Caco-2 (cell line): ENCODE measurements around the gene LRRC72. TPM values are rescaled to one million over a fixed set of nuclear protein-coding genes. Genes with fewer than 3 reads are reported as not detected.

Source experiments
- BruUV-seq: library from RNA; stranded (reverse); fragments of 400-500 nt; replicated peaks from 2 replicates; lab custom pipeline; 2021; lab: Mats Ljungman, UMichigan
- CTCF ChIA-PET: fragments of 300-600 bp; sonication (Branson Sonifier 250); formaldehyde crosslinking; loops from one replicate; lab custom pipeline; 2022; ENCODE audit warnings: antibody characterized with exemption; lab: Charles Lee
- POLR2A ChIA-PET: fragments of 300-600 bp; sonication (Branson Sonifier 250); formaldehyde crosslinking; loops from one replicate; lab custom pipeline; 2022; ENCODE audit warnings: antibody characterized with exemption; lab: Charles Lee
- DNase-seq, 2 experiments: peaks; one replicate each; pipeline versions ENCODE4 v3.0.0 to v3.0.0-alpha.2; 2020 to 2022
- H3K27me3 ChIP-seq: replicated peaks from 2 replicates; pipeline ENCODE4 v1.6.0; 2011; ENCODE audit warnings: low read length; ENCODE audit not compliant: control insufficient read depth, insufficient read depth
- H3K36me3 ChIP-seq: 2 replicates; pipeline ENCODE4 v1.5.1; 2011; ENCODE audit warnings: low read length; ENCODE audit not compliant: control insufficient read depth, insufficient read depth
- H3K4me1 ChIP-seq: fragments of 250-450 bp; sonication (Bioruptor Pico); 2 replicates; pipeline ENCODE4 v1.5.1; 2020; ENCODE audit warnings: mild to moderate bottlenecking
- H3K4me3 ChIP-seq: 2 replicates; pipeline ENCODE4 v1.5.1; 2011; ENCODE audit warnings: low read depth, mild to moderate bottlenecking, control low read depth, low read length
- H3K9me3 ChIP-seq: fragments of 250-450 bp; sonication (Bioruptor Pico); 2 replicates; pipeline ENCODE4 v1.5.1; 2020; ENCODE audit warnings: mild to moderate bottlenecking, moderate library complexity
- H3K27ac Mint-ChIP-seq: one replicate; pipeline ENCODE4 v1.8.0; 2022; ENCODE audit warnings: mixed read lengths; ENCODE audit not compliant: unreplicated experiment
- H3K27me3 Mint-ChIP-seq: one replicate; pipeline ENCODE4 v1.8.0; 2022; ENCODE audit warnings: mixed read lengths; ENCODE audit not compliant: insufficient read depth, unreplicated experiment
- H3K36me3 Mint-ChIP-seq: one replicate; pipeline ENCODE4 v1.8.0; 2022; ENCODE audit warnings: mild to moderate bottlenecking, mixed read lengths; ENCODE audit not compliant: insufficient read depth, unreplicated experiment
- H3K4me1 Mint-ChIP-seq: one replicate; pipeline ENCODE4 v1.8.0; 2022; ENCODE audit warnings: low read depth, mixed read lengths; ENCODE audit not compliant: unreplicated experiment
- H3K4me3 Mint-ChIP-seq: one replicate; pipeline ENCODE4 v1.8.0; 2022; ENCODE audit warnings: mild to moderate bottlenecking, moderate library complexity, mixed read lengths; ENCODE audit not compliant: unreplicated experiment
- H3K9me3 Mint-ChIP-seq: one replicate; pipeline ENCODE4 v1.8.0; 2022; ENCODE audit warnings: mixed read lengths; ENCODE audit not compliant: unreplicated experiment
- CTCF ChIP-seq, 2 experiments: fragments of 200-600 bp in 1 of 2; IDR thresholded peaks; 1 replicate in 1 of 2; 2 replicates in 1 of 2; pipeline versions ENCODE4 v1.5.1 to v1.8.0; 2011 to 2022; ENCODE audit warnings: antibody characterized with exemption in 1 of 2, control low read depth in 1 of 2, inconsistent platforms in 1 of 2, low read depth in 1 of 2, low read length in 1 of 2, mild to moderate bottlenecking in 1 of 2, moderate library complexity in 1 of 2; ENCODE audit not compliant: insufficient read depth in 1 of 2, severe bottlenecking in 1 of 2, unreplicated experiment in 1 of 2
- intact Hi-C: fragments of 100-400 bp; cut with micrococcal nuclease; formaldehyde crosslinking; loops from one replicate; pipeline ENCODE4 v1.10.0; 2022; ENCODE audit not compliant: unreplicated experiment
- total RNA-seq: library from RNA; stranded (reverse); gene quantifications from 2 replicates; pipeline ENCODE4 v1.2.3, GENCODE V29; 2022

The LRRC72 gene
- total RNA-seq, 1 experiment from 2014 or later: not detected

GRCh38 chr7:16542401-16542800, 15.8 kb downstream of the LRRC72 start:
- BruUV-seq: no TSS peak
- H3K9me3 ChIP-seq: peaks cover 16% of the 10 kb centered on the region
- intact Hi-C loops: loop anchor here (1.0 to 2.0 kb wide), 5 partner anchors 10 to 777 kb away; no protein-coding TSS in a partner anchor

GRCh38 chr7:16543456-16543855, 16.8 kb downstream of the LRRC72 start:
- CTCF ChIA-PET: interaction anchor here (0.9 to 1.4 kb wide), 2 partner anchors 21 kb away, joined by 3 to 26 read pairs; no protein-coding TSS in a partner anchor
- DNase-seq: no peak
- BruUV-seq: no TSS peak

More at GRCh38 chr7:16542401-16542800, 15.8 kb downstream of the LRRC72 start:
- H3K27me3 ChIP-seq: no peaks in the 10 kb centered on the region
- Mint-ChIP-seq H3K27me3 (no peaks in the 10 kb centered on the region), H3K4me1 (peaks cover 31% of the 10 kb centered on the region), H3K4me3 (peak overlapping the region; percentile 26), H3K36me3 (no peaks in the 10 kb centered on the region), H3K9me3 (peaks cover 13% of the 10 kb centered on the region), H3K27ac (peak overlapping the region; percentile 85)
- peak in 1 of 2 experiments; percentile 11 for TF ChIP-seq CTCF (IDR thresholded peaks at IDR 0.05; ENCODE audit: insufficient read depth in 1 of 2, low read depth in 1 of 2, low read length in 1 of 2, severe bottlenecking in 1 of 2, unreplicated experiment in 1 of 2)
- CTCF ChIA-PET: interaction anchor here (0.8 to 1.4 kb wide), 5 partner anchors 8 to 122 kb away, joined by 4 to 26 read pairs (median 6); no protein-coding TSS in a partner anchor
- no peak overlapping the region for H3K4me3 ChIP-seq
- H3K36me3 ChIP-seq: peaks cover 3% of the 10 kb centered on the region; the same call in 1 of the 2 replicates
- peaks cover 38% of the 10 kb centered on the region for H3K4me1 ChIP-seq
- peak; percentile 70 to 74 for DNase-seq
- POLR2A ChIA-PET: interaction anchor here (1.0 to 1.5 kb wide), 3 partner anchors 22 to 122 kb away, joined by 6 to 11 read pairs (median 6); partner anchors contain the start of genes CRPPA and SOSTDC1

More at GRCh38 chr7:16543456-16543855, 16.8 kb downstream of the LRRC72 start:
- Mint-ChIP-seq H3K27me3 (no peaks in the 10 kb centered on the region), H3K4me1 (peaks cover 31% of the 10 kb centered on the region), H3K9me3 (peaks cover 11% of the 10 kb centered on the region), H3K36me3 (no peaks in the 10 kb centered on the region), H3K4me3 (no peak overlapping the region), H3K27ac (peak overlapping the region; percentile 85)
- peaks cover 16% of the 10 kb centered on the region for H3K9me3 ChIP-seq
- intact Hi-C loops: loop anchor here (2.0 kb wide), 1 partner anchor 51 kb away; no protein-coding TSS in a partner anchor
- H3K4me1 ChIP-seq: peaks cover 38% of the 10 kb centered on the region
- no peak overlapping the region for H3K4me3 ChIP-seq
- peaks cover 3% of the 10 kb centered on the region; the same call in 1 of the 2 replicates for H3K36me3 ChIP-seq
- POLR2A ChIA-PET: interaction anchor here (1.4 to 1.5 kb wide), 2 partner anchors 78 to 123 kb away, joined by 6 to 11 read pairs; partner anchors contain the start of genes CRPPA and SOSTDC1
- TF ChIP-seq CTCF (IDR thresholded peaks at IDR 0.05; ENCODE audit: insufficient read depth in 1 of 2, low read depth in 1 of 2, low read length in 1 of 2, severe bottlenecking in 1 of 2, unreplicated experiment in 1 of 2): no peak
- H3K27me3 ChIP-seq: no peaks in the 10 kb centered on the region
